SK-N-SH (cell line): ENCODE data around the gene FRY.

ENCODE experiments used
- RFX5 ChIP-seq: IDR thresholded peaks from 2 replicates; pipeline ENCODE4 v1.6.1; 2012; ENCODE audit warnings: mild to moderate bottlenecking, improper control_type of control experiment, low read length
- TEAD4 ChIP-seq: IDR thresholded peaks from 2 replicates; pipeline ENCODE4 v1.4.0; 2012; ENCODE audit warnings: mild to moderate bottlenecking, borderline replicate concordance; ENCODE audit not compliant: insufficient read depth

DNA sequence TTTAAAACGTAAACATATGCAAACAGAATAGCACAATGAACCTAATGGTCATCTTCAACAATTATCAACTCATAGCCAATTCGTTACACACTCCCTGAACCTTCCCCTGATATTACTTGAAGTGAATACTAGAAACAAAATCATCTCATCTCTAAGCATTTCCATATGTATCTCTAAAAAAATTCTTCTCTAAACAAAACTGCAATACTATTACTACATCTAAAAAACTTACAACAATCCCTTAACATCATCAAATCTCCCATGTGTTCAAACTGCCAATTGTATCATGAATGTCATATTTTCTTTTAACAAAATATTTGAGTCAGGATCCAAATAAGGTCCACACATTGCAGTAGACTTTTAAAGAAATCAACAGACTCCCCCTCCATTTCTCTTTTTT is 61.4 kb downstream of the FRY start:
- no peak for TF ChIP-seq TEAD4
- TF ChIP-seq RFX5, result no peak
